BLaER1 (cell line): ENCODE measurements around the gene ORC1.

Source experiments
- H3K27ac ChIP-seq: shearing (Covaris generic); formaldehyde crosslinking; 2 replicates; pipeline ENCODE4 v1.8.1; 2022
- H3K27me3 ChIP-seq: shearing (Covaris generic); formaldehyde crosslinking; 2 replicates; pipeline ENCODE4 v1.8.1; 2022
- H3K36me3 ChIP-seq: shearing (Covaris generic); formaldehyde crosslinking; 2 replicates; pipeline ENCODE4 v1.8.1; 2022
- H3K4me1 ChIP-seq: shearing (Covaris generic); formaldehyde crosslinking; 2 replicates; pipeline ENCODE4 v1.8.1; 2022
- H3K4me2 ChIP-seq: shearing (Covaris generic); formaldehyde crosslinking; 2 replicates; pipeline ENCODE4 v1.8.1; 2022
- H3K4me3 ChIP-seq: shearing (Covaris generic); formaldehyde crosslinking; 2 replicates; pipeline ENCODE4 v1.8.1; 2022
- H3K9ac ChIP-seq: shearing (Covaris generic); formaldehyde crosslinking; 2 replicates; pipeline ENCODE4 v1.8.1; 2022
- H3K9me3 ChIP-seq: shearing (Covaris generic); formaldehyde crosslinking; 2 replicates; pipeline ENCODE4 v1.8.1; 2022
- H4K20me1 ChIP-seq: shearing (Covaris generic); formaldehyde crosslinking; 2 replicates; pipeline ENCODE4 v1.8.1; 2022
- Cebpa-rat ChIP-seq: shearing (Covaris generic); IDR thresholded peaks from 2 replicates; pipeline ENCODE4 v1.8.1; 2022

Gene ORC1

GRCh38 chr1:52424231-52424636 lies 20.0 kb upstream of the ORC1 start:
- TF ChIP-seq Cebpa-rat = no peak
- Histone ChIP-seq H3K4me1 (peaks cover 17% of the 10 kb centered on the region), H4K20me1 (peaks cover 24% of the 10 kb centered on the region; the same call in 1 of the 2 replicates), H3K36me3 (peaks cover 72% of the 10 kb centered on the region), H3K27ac (no peak overlapping the region), H3K4me2 (peak overlapping the region; percentile 15; the same call in 1 of the 2 replicates), H3K9ac (no peak overlapping the region), H3K9me3 (no peaks in the 10 kb centered on the region), H3K4me3 (no peak overlapping the region), H3K27me3 (no peaks in the 10 kb centered on the region)

- no peak for TF ChIP-seq Cebpa-rat
- H3K27me3 ChIP-seq = no peaks in the 10 kb centered on the region
- no peak overlapping the region for H3K9ac ChIP-seq
- H3K9me3 ChIP-seq = no peaks in the 10 kb centered on the region
- H4K20me1 ChIP-seq = peaks cover 24% of the 10 kb centered on the region; the same call in 1 of the 2 replicates
- H3K4me2 ChIP-seq = peak overlapping the region; percentile 15; the same call in 1 of the 2 replicates
- peaks cover 72% of the 10 kb centered on the region for H3K36me3 ChIP-seq
- peaks cover 17% of the 10 kb centered on the region for H3K4me1 ChIP-seq
- H3K4me3 ChIP-seq = no peak overlapping the region
- H3K27ac ChIP-seq = no peak overlapping the region
Measured at GRCh38 chr1:52423771-52424170, 19.5 kb upstream of the ORC1 start.

- Histone ChIP-seq H3K4me3 (no peak overlapping the region), H3K36me3 (peaks cover 72% of the 10 kb centered on the region), H3K4me1 (peaks cover 17% of the 10 kb centered on the region), H3K4me2 (no peak overlapping the region), H3K9me3 (no peaks in the 10 kb centered on the region), H3K9ac (no peak overlapping the region), H3K27ac (no peak overlapping the region), H4K20me1 (peaks cover 24% of the 10 kb centered on the region; the same call in 1 of the 2 replicates), H3K27me3 (no peaks in the 10 kb centered on the region)
- no peak for TF ChIP-seq Cebpa-rat
Measured at GRCh38 chr1:52423055-52423454, 18.8 kb upstream of the ORC1 start.

GRCh38 chr1:52420713-52421112 lies 16.5 kb upstream of the ORC1 start:
- Histone ChIP-seq H3K9me3 (no peaks in the 10 kb centered on the region), H3K4me2 (no peak overlapping the region), H4K20me1 (peaks cover 17% of the 10 kb centered on the region; the same call in 1 of the 2 replicates), H3K9ac (no peak overlapping the region), H3K27me3 (no peaks in the 10 kb centered on the region), H3K36me3 (peaks cover 82% of the 10 kb centered on the region), H3K27ac (no peak overlapping the region), H3K4me3 (no peak overlapping the region), H3K4me1 (peaks cover 17% of the 10 kb centered on the region)
- no peak for TF ChIP-seq Cebpa-rat

GRCh38 chr1:52416811-52417210 lies 12.6 kb upstream of the ORC1 start:
- Histone ChIP-seq H3K4me1 (no peaks in the 10 kb centered on the region), H3K9ac (no peak overlapping the region), H3K9me3 (no peaks in the 10 kb centered on the region), H3K27ac (no peak overlapping the region), H3K27me3 (no peaks in the 10 kb centered on the region), H3K36me3 (peaks cover 88% of the 10 kb centered on the region), H3K4me3 (no peak overlapping the region), H4K20me1 (0 out of 2 replicates have a peak, but pooled peaks cover 5% of the 10 kb centered on the region), H3K4me2 (no peak overlapping the region)
- no peak for TF ChIP-seq Cebpa-rat

- Histone ChIP-seq H3K36me3 (peaks cover 100% of the 10 kb centered on the region), H3K27ac (no peak overlapping the region), H4K20me1 (0 out of 2 replicates have a peak, but pooled peaks cover 9% of the 10 kb centered on the region), H3K4me1 (no peaks in the 10 kb centered on the region), H3K4me2 (no peak overlapping the region), H3K4me3 (no peak overlapping the region), H3K9me3 (no peaks in the 10 kb centered on the region), H3K9ac (no peak overlapping the region), H3K27me3 (no peaks in the 10 kb centered on the region)
- TF ChIP-seq Cebpa-rat = no peak
Measured at GRCh38 chr1:52414942-52415341, 10.7 kb upstream of the ORC1 start.

- no peak overlapping the region for H3K9ac ChIP-seq
- H3K4me3 ChIP-seq = no peak overlapping the region
- no peaks in the 10 kb centered on the region for H3K9me3 ChIP-seq
- H3K27ac ChIP-seq = no peak overlapping the region
- peaks cover 99% of the 10 kb centered on the region for H3K36me3 ChIP-seq
- TF ChIP-seq Cebpa-rat = no peak
- no peaks in the 10 kb centered on the region for H3K27me3 ChIP-seq
- H4K20me1 ChIP-seq = 0 out of 2 replicates have a peak, but pooled peaks cover 9% of the 10 kb centered on the region
- no peaks in the 10 kb centered on the region for H3K4me1 ChIP-seq
- H3K4me2 ChIP-seq = no peak overlapping the region
Measured at GRCh38 chr1:52413410-52413989, 9.3 kb upstream of the ORC1 start.

GRCh38 chr1:52404975-52405338 lies 734 bp upstream of the ORC1 start:
- H3K36me3 ChIP-seq = peaks cover 66% of the 10 kb centered on the region
- H3K4me1 ChIP-seq = peaks cover 37% of the 10 kb centered on the region
- H3K9me3 ChIP-seq = no peaks in the 10 kb centered on the region
- H3K27ac ChIP-seq = peak overlapping the region; percentile 94
- TF ChIP-seq Cebpa-rat = no peak
- peak overlapping the region; percentile 95 for H3K9ac ChIP-seq
- H3K4me3 ChIP-seq = peak overlapping the region; percentile 84
- H3K4me2 ChIP-seq = peak overlapping the region; percentile 75
- no peaks in the 10 kb centered on the region for H3K27me3 ChIP-seq
- H4K20me1 ChIP-seq = peaks cover 17% of the 10 kb centered on the region; the same call in 1 of the 2 replicates

GRCh38 chr1:52403566-52404115 lies 582 bp downstream of the ORC1 start:
- no peak for TF ChIP-seq Cebpa-rat
- H3K9ac ChIP-seq = peak overlapping the region; percentile 95
- H3K27ac ChIP-seq = peak overlapping the region; percentile 94
- no peaks in the 10 kb centered on the region for H3K27me3 ChIP-seq
- H3K36me3 ChIP-seq = peaks cover 67% of the 10 kb centered on the region
- peak overlapping the region; percentile 84 for H3K4me3 ChIP-seq
- H4K20me1 ChIP-seq = peaks cover 17% of the 10 kb centered on the region; the same call in 1 of the 2 replicates
- peak overlapping the region; percentile 90 for H3K4me2 ChIP-seq
- H3K9me3 ChIP-seq = no peaks in the 10 kb centered on the region
- H3K4me1 ChIP-seq = peaks cover 37% of the 10 kb centered on the region

GRCh38 chr1:52402860-52403240 lies 1.4 kb downstream of the ORC1 start:
- H3K9me3 ChIP-seq = no peaks in the 10 kb centered on the region
- peaks cover 17% of the 10 kb centered on the region for H4K20me1 ChIP-seq
- peaks cover 37% of the 10 kb centered on the region for H3K4me1 ChIP-seq
- no peaks in the 10 kb centered on the region for H3K27me3 ChIP-seq
- peak overlapping the region; percentile 95 for H3K9ac ChIP-seq
- peak overlapping the region; percentile 84 for H3K4me3 ChIP-seq
- peaks cover 67% of the 10 kb centered on the region for H3K36me3 ChIP-seq
- no peak overlapping the region; the same call in 1 of the 2 replicates for H3K27ac ChIP-seq
- no peak for TF ChIP-seq Cebpa-rat
- H3K4me2 ChIP-seq = peak overlapping the region; percentile 90
